Breast epithelium (tissue), 3 donors: ENCODE results near the gene BCAS1.

Experiments used
- POLR2A ChIP-seq: fragments of 450-650 bp; IDR thresholded peaks from one replicate; pipeline ENCODE4 v1.6.1; 2016; ENCODE audit warnings: antibody characterized with exemption, mild to moderate bottlenecking, moderate library complexity
- POLR2AphosphoS5 ChIP-seq, 3 donors: sonication (generic); formaldehyde crosslinking; IDR thresholded peaks; one replicate each; pipeline ENCODE4 v1.6.1; 2017; ENCODE audit warnings: antibody characterized with exemption in 3 of 3

DNA sequence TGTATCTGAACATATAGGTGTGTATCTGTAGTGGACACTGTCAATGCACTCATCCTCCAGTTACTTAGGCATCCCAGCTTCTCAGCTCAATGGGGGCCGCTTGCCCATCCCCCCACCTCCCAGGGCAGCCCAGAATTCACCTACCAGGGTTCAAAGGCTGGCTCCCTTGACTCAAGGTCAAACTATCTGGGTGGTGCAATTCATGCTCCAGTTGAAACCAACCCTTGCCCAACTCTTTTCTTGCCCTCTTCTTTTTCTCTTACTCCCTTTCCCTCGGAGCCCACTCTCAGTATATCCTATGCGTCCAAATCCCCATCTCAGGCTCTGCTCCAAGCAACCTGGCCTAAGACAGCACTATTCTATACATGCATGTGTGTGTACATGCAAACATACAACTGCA lies 127.4 kb downstream of the BCAS1 start:
- TF ChIP-seq POLR2AphosphoS5 (IDR thresholded peaks at IDR 0.05) (no peak), POLR2A (no peak)
